HG03457 (cell line): ENCODE results near the gene MMS19.
"Not testable (repeated sequence)": the region's sequence is repeated elsewhere in the genome, so short reads cannot be mapped to it uniquely, and the experiment has no call there.

Experiments used
- ATAC-seq: cut with Tn5 transposase; IDR thresholded peaks from one replicate; pipeline ENCODE4 v1.9.1; 2021; ENCODE audit warnings: moderate number of reproducible peaks; ENCODE audit not compliant: unreplicated experiment

The MMS19 gene

DNA sequence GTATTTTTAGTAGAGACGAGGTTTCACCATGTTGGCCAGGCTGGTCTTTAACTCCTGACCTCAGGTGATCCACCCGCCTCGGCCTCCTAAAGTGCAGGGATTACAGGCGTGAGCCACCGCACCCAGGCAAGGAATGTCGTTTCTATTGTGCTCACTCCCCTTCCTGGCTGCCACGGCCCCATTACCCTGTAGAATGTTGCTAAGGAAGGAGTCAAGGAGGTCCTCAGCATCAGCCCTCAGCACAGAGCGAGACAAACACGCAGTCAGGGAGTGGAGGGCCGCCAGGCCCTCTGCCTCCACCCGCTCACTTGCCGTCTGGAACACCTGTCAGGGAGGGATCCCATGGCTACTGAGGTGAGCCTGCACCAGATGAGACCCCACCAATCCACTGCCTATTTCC is 29.4 kb downstream of the MMS19 start:
- ATAC-seq, result not testable (repeated sequence)

DNA sequence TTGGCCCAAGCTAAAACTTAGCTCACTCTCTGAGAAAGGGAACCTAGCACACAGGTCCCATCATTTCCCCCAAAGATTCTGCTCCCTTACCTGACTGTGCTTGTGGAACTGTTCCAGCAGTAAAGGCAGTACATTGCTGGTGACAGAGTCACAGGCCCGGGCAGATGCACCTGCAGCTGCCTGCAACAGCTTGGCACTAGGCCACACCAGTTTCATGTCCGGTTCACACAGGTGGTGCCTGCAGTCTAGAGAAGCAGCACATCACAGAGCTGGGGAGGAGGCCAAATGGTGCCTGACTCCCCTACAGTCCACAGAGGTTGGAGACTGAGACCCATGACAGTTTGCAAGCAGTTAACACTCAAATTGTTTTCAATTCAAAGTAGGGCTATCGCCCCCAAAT is 30.1 kb downstream of the MMS19 start:
- ATAC-seq, result no peak

- no peak for ATAC-seq
Observed at GRCh38 chr10:97466755-97467154, 31.5 kb downstream of the MMS19 start.

GRCh38 chr10:97465982-97466381 is 32.2 kb downstream of the MMS19 start:
- ATAC-seq, result no peak

DNA sequence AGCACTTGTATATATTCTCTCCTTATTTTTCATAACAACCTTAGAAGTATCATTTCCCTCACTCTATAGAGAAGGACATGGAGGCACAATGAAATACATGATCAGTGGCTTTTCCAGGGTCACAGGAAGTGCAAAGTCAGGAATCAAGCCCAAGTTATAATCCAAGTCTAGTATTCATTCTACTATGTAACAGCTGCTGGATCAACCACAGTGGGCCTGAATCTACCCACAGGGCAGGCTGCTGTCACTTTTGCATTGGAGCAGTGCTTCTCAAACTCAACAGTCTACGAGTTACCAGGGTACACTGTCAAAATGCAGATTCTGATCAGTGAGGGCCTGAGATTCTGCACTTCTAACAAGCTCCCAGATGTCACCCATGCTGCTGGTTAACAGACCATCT is 34.0 kb downstream of the MMS19 start:
- no peak for ATAC-seq

DNA sequence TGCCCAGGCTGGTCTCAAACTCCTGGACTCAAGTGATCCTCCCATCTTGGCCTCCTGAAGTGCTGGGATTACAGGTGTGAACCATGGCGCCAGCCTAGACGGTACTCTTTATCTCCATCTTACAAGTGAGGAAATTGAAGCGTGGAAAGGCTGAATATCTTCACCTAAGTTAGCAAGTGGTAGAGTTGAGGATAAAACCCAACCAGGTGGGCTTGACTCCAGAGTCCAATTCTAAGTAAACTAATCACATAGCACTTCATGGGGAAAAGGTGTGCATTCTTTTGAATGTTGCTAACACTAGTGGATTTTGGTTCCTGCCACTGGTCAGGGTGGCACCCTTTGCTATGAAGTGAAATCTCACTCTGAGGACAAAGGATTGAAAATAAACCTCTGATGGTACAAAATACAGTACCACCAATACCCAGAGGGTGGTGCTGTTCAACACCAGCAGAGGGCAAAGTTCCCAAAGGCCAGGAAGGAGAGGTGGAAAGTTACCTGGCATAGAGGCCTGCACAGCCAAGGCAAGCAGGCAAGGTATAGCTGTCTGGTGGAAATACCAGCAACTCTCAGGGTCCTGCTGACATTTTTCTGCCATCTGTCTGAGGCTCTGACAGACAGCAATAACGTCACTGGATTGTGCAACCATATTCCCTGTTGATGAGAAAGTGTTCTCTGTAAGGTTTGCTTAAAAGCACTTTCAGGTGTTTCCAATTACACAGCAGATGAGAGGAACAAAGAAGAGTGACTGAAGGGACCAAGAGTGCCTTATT is 34.7 kb downstream of the MMS19 start:
- ATAC-seq, result no peak

DNA sequence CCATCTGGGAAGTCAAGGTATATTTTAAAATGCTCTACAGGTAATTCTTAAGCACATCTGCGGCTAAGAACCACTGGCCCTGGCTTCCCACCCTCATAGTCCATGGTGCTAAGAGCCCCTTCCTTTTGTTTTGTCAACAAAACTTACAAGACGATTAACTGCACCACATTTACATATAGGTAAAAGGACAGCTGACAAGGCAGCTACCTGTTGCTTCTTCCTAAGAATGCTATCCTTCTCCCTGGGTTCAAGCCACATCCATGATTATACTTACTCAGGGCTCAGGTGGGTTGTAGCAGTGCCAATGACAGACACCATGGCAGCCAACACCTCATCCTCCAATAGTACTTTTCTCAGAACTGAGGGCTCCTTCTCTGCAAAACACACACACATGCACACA is 35.9 kb downstream of the MMS19 start:
- no peak for ATAC-seq

GRCh38 chr10:97459933-97460332 is 38.3 kb downstream of the MMS19 start:
- no peak for ATAC-seq

DNA sequence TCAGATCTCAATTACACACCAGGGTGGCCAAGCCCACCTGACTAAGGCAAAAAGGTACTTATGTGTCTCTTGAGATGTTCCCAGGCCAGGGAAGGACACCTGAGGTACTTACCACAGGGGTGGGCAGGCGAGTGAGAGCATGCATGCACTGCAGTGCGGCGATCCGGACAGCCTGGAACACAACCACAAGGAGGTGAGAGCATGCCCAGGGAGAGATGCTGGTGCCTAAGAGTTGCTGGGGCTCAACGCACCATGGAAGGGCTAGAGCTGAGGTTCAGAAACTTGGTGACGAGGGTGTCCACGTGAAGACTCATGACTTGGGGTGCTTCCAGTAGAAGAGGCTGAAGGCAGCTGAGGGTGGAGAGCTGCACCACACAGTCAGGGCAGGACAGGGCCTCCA is 39.1 kb downstream of the MMS19 start:
- no peak for ATAC-seq

DNA sequence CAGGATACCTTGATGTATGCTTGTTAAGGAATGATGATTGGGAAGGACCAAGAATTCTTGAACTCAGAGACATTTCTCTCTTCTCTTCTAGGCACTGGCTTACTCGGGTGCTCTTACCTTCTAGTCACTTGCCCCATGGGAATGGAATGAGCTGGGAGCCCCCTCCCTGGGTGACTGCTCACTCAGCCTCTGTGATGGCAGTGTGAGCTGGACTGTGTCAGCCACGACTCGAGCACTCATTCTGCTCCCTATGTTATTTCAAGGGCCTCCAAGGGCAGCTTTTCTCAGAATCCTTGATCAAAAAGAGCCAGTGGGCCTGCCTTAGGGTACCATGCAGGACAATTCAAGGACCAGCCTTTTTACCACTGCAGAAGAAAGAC is 41.5 kb downstream of the MMS19 start:
- no peak for ATAC-seq

GRCh38 chr10:97456034-97456685 is 42.1 kb downstream of the MMS19 start:
- no peak for ATAC-seq

DNA sequence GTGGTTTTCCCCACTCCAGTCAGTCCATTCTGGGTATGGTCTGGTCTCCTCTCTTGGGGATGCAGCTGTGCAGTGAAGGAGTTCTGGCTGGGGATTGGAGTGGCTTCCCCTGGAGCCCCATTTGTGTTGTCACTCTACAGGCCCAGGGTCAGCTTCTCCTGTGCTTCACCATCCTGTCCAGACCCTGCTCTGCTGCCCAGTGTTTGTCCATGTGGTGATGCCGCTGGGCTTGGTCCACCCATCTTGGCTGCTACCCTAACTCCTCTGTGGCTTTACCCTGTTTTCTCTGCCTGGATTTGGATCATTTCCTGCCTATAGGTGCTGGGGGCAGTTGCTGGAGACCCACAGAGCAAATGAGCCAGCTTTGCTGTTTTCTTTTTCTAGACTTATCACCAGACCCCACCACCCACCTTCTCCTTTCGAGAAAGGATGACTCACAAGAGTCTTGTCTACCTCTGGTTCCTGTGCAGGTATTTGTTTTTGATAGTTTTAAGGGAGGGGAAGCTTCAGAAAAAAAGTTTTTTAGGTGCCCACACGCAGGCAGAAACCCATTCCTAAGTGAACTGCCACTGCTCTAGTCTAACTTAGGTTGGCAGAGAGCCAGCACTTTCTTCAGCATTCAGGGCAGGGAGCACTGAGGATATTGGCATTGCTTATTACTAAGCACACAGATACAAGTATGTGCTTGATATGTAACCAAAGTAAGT is 43.7 kb downstream of the MMS19 start:
- no peak for ATAC-seq

DNA sequence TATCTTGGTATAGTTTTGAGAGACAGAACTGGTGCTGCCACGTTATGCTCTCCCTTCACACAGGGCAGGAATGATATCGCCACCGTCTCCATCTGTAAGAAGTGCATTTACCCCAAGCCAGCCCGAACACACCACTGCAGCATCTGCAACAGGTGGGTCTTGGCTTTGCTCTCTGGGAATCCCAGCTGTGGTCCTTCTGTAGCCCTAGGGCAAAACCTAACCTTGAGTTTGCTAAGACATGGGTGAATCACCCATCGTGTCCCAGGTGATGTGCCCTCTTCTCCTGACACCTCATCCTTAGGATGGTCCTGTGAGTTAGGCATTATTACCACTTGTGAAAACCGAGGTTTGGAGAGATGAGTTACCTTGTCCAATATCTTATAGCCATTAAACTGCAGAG is 45.9 kb downstream of the MMS19 start:
- ATAC-seq, result no peak

DNA sequence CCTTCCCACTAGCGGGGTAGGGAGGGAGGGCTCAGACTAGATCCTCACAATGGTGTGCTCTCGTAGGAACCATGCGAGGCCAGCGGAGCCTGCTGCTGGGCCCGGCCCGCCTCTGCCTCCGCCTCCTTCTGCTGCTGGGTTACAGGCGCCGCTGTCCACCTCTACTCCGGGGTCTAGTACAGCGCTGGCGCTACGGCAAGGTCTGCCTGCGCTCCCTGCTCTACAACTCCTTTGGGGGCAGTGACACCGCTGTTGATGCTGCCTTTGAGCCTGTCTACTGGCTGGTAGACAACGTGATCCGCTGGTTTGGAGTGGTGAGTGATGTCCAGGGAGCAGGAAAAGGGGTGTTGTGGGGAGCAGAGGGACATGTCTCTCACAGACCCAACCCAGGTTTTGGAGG is 46.6 kb downstream of the MMS19 start:
- ATAC-seq, result no peak

- no peak for ATAC-seq
Observed at GRCh38 chr10:97450828-97451227, 47.4 kb downstream of the MMS19 start.

DNA sequence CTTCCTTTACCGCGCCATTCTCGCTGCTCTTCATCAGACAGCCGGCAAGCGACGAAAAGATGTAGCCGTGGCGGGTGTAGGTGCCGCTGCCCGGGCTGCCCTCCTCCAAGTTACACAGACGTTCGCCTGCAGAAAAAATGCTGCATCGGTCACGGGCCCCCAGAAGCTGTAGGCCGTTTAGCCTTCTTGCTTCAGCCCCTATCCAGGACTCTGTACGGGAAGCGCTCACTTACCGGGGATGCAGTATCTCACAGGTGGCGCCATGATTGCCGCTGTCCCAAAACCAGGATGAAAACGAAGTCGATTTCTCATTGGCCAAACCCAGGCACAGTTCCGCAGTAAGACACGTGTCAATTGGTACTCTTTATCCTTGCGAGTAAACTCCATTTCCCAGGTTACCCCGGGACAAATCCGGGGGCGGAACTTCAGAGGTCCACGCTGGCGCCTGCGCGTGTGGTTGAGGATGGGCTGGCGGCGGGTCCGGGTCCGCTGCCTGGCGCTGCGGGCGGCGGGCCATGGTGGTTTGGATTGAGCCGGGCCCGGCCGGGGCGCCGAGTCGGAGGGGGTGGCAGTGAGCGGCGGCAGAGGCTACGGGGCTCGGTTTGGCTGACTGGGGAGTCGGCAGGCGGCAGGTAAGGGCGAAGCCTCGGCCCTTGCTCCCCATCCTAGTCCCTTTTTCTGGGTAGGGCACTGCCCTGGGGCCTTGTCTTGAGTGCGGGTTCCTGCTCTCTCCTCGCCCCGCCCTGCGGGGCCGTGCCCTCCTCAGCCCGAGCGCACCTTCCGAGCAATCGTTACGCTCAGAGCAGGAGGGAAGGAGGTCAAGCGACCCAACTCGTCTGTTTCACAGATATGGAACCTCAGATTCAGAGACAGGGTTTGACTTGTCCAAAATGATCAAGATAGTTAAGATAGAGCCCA is 52.2 kb downstream of the MMS19 start, which contains the start of the genes EXOSC1 and ZDHHC16:
Gene EXOSC1, minus strand, starts transcription at position 285 of the 918 bp plus-strand sequence. Its CDS starts 21 bp downstream, at position 264.
Gene ZDHHC16, plus strand, starts transcription at position 454 of the 918 bp plus-strand sequence. CDS start 5,501 bp downstream, outside the sequence.
- peak; percentile 92 for ATAC-seq

DNA sequence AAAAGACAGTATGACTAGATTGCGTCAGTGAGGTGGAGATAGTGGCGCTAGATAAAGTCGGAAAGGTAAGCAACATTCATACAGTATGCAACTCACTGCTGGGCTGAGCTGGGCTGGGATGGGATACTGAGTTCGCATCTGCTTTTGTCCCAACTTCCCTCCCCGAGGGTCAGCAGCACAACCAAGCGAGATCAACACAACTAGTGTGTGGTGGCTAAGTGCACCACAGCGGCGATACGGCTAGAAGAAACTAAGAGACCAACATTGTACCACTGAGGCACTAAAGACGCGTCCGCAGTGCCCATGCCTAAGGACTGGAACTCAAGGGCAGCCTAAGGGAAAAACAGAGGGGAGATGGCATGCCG is 52.9 kb downstream of the MMS19 start:
- ATAC-seq, result no peak

DNA sequence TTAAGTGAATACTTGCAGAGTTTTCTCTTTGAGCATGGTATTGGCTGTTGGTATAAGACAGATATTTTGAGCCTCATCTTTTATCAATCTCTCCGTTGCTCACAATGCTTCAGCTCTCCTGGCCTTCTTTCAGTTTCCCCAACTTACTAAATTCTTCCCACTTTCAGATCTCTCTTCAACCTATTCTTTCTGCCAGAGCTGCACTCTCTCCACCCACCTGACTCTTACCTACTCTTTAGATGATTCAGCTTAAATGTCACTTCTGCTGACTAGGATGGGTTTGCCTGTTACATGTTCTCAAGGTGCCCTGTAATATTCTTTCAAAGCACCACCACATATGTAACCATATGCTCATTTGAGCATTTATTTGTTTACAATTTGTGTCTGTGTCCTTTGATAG is 54.0 kb downstream of the MMS19 start:
- no peak for ATAC-seq

DNA sequence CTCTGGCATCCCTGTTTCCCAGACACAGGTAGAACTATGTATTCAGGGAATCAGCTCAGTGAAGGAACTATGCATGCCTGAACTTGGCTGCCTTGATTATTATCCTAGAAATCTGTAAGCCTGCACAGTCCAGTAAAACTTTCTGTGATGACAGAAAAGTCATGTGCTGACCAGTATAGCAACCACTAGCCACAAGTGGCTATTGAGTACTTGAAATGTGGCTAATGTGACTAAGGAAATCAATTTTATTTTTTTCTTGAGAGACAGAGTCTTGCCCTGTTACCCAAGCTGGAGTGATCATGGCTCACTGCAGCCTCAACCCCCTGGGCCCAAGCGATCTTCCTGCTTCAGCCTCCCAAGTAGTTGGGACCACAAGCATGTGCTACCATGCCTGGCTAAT is 55.9 kb downstream of the MMS19 start:
- no peak for ATAC-seq

- ATAC-seq, result no peak
Observed at GRCh38 chr10:97435211-97435610, 63.0 kb downstream of the MMS19 start.

GRCh38 chr10:97434557-97434956 is 63.7 kb downstream of the MMS19 start:
- no peak for ATAC-seq
